ENCODE data around the gene KMT2E. TPM values are rescaled to one million over a fixed set of nuclear protein-coding genes. Genes with fewer than 3 reads are reported as not detected.

KMT2E gene
- total and polyA plus RNA-seq, 2 donors (not counting 3 experiments of a cell fraction or from before 2014, with no cell fraction given) = 19.0 to 74.8 TPM

GRCh38 chr7:105020926-105021325 is 6.9 kb downstream of the KMT2E start:
- Histone ChIP-seq H3K79me2 (ENCODE audit: control insufficient read depth, insufficient read depth, low read length) (peaks cover 98% of the 10 kb centered on the region), H3K27ac (ENCODE audit: insufficient read depth, low read depth, low read length) (no peak overlapping the region), H3K9me1 (replicated peaks; ENCODE audit: control insufficient read depth, extremely low read depth, insufficient read depth, low read length) (no peaks in the 10 kb centered on the region), H3K27me3 (ENCODE audit: control insufficient read depth in 2 of 2, insufficient read depth in 2 of 2, low read length in 2 of 2) (no peaks in the 10 kb centered on the region), H3K36me3 (ENCODE audit: control insufficient read depth in 2 of 2, extremely low read depth in 1 of 2, insufficient read depth in 2 of 2, low read length in 2 of 2) (no peaks in the 10 kb centered on the region), H3K4me2 (ENCODE audit: insufficient read depth, low read length) (peak overlapping the region; percentile 14), H4K20me1 (replicated peaks; ENCODE audit: control insufficient read depth, extremely low read depth, insufficient read depth, low read length) (peaks cover 29% of the 10 kb centered on the region), H3K4me3 (replicated peaks in 1 of 3; ENCODE audit: insufficient read depth in 1 of 3, low read depth in 1 of 3, low read length in 3 of 3) (no peak overlapping the region), H3K9ac (replicated peaks; ENCODE audit: extremely low read depth, insufficient read depth, low read length) (no peak overlapping the region), H3K9me3 (replicated peaks; ENCODE audit: control insufficient read depth, insufficient read depth, low read length) (no peaks in the 10 kb centered on the region), H2AFZ (ENCODE audit: low read depth, low read length) (no peak overlapping the region), H3K4me1 (ENCODE audit: control insufficient read depth, extremely low read depth, insufficient read depth, low read length) (peaks cover 29% of the 10 kb centered on the region)
- no peak for TF ChIP-seq GATA2 (IDR thresholded peaks at IDR 0.05; ENCODE audit: insufficient read depth, insufficient read length, low read depth, low read length)
- TF ChIP-seq POLR2AphosphoS5 (IDR thresholded peaks at IDR 0.05; ENCODE audit: insufficient read depth, low read depth, low read length) = no peak
- no peak for TF ChIP-seq JUN (IDR thresholded peaks at IDR 0.05; ENCODE audit: borderline replicate concordance, insufficient read depth, insufficient read length, low read depth)
- TF ChIP-seq FOS (IDR thresholded peaks at IDR 0.05; ENCODE audit: borderline replicate concordance, insufficient read depth, low read length) = no peak
- TF ChIP-seq, protein P1, sequence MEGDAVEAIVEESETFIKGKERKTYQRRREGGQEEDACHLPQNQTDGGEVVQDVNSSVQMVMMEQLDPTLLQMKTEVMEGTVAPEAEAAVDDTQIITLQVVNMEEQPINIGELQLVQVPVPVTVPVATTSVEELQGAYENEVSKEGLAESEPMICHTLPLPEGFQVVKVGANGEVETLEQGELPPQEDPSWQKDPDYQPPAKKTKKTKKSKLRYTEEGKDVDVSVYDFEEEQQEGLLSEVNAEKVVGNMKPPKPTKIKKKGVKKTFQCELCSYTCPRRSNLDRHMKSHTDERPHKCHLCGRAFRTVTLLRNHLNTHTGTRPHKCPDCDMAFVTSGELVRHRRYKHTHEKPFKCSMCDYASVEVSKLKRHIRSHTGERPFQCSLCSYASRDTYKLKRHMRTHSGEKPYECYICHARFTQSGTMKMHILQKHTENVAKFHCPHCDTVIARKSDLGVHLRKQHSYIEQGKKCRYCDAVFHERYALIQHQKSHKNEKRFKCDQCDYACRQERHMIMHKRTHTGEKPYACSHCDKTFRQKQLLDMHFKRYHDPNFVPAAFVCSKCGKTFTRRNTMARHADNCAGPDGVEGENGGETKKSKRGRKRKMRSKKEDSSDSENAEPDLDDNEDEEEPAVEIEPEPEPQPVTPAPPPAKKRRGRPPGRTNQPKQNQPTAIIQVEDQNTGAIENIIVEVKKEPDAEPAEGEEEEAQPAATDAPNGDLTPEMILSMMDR (IDR thresholded peaks at IDR 0.05; ENCODE audit: extremely low read depth in 1 of 2, insufficient read depth in 1 of 2, low read depth in 1 of 2, low read length in 2 of 2) = no peak
- no peak for TF ChIP-seq POLR2A (IDR thresholded peaks at IDR 0.05; ENCODE audit: low read depth, low read length)
- TF ChIP-seq, protein P2, sequence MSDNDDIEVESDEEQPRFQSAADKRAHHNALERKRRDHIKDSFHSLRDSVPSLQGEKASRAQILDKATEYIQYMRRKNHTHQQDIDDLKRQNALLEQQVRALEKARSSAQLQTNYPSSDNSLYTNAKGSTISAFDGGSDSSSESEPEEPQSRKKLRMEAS (IDR thresholded peaks at IDR 0.05; ENCODE audit: insufficient read depth, insufficient read length) = no peak
- TF ChIP-seq MYC (IDR thresholded peaks at IDR 0.05; ENCODE audit: low read depth, low read length) = no peak
- no peak for TF ChIP-seq EZH2 (IDR thresholded peaks at IDR 0.05; ENCODE audit: borderline replicate concordance, low read depth, low read length, severe bottlenecking)
- FAIRE-seq = no peak
- dilution Hi-C loops (cut with MboI; ENCODE audit: extremely low pct_ligation_motif_present, low sequenced_read_pairs) (no loop called here), intact Hi-C loops (cut with micrococcal nuclease) (no loop called here)
- CTCF ChIA-PET = interaction anchor here (0.7 to 1.4 kb wide), 2 partner anchors 17 to 40 kb away, joined by 3 to 5 read pairs; no protein-coding TSS in a partner anchor
- BruUV-seq (replicated peaks) = no TSS peak
- no peak for DNase-seq (ENCODE audit: low read depth, low spot score)
- POLR2A ChIA-PET = no interaction called here

Data from endothelial cell of umbilical vein (primary cell).